GM18526 (cell line): ENCODE results near the gene SPOP.

ENCODE experiments used
- POLR2A ChIP-seq: IDR thresholded peaks from 3 replicates; pipeline ENCODE4 v1.6.1; 2011; ENCODE audit not compliant: insufficient read length; ENCODE audit errors: extremely low read depth

Gene SPOP

DNA sequence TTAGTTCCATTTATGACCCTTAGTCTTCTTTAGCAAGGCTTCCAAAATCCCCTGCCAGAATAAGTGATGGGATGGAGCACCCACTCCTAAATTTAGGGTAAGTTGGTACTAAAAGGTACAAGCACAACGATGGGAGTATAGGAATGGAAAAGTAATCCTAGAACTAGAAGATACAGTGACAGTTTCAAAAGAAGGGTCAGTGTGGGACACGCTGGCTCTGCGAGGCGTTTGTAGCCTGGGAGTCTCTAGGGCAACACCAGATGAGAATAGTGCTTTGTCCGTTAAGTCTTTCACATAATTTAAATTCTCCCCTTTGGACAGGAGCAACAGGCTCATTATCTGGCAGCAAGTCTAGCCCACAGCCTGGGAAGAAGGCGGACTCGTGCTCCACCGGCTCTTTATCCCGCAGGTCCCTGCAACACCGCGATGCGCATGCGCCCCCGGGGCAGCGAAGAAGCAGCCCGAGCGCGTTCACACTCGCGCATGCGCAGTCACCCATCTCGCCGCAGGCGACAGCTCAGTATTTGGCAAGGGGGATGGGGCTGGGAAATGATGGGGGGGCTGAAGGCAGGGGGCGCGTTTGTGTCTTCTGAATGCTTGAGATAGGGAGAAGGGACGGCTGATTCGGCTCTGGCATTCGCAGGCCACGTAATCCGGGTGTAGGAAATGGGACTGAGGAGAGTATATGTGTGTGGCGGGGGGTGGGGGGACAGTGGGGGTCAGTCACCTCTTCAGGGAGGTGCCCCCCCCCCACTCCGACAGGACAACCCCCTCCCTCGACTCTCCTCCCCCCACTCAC lies 564 bp downstream of the SPOP start:
- peak; percentile 44 for TF ChIP-seq POLR2A

DNA sequence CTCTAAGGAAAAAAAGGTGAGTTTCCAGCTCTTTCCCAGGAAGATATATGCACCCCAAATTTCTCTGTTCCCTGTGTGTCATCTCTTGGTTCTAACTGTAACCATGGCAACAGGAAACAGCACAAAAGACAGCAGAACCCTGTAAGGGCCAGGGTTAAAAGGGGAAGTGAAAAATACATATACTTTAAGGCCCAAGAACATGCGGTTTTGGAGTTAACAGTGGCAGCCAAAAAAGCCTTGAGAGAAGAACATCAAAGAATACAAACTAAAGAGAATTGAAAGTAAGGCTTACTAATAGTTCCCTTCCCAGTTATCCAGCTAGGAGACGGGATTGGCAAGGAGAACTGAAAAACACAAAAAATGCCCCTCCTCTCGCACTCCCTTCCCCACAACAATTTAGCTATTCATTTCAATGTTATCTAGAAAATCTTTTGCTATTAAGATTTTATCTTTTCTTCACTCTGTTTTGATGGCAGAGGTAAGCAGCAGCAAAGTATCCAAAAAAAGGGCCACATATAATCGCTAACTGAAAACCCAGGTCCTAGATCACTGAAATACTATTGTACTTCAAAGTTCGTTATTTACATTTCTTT lies 1.5 kb downstream of the SPOP start:
- TF ChIP-seq POLR2A: no peak

DNA sequence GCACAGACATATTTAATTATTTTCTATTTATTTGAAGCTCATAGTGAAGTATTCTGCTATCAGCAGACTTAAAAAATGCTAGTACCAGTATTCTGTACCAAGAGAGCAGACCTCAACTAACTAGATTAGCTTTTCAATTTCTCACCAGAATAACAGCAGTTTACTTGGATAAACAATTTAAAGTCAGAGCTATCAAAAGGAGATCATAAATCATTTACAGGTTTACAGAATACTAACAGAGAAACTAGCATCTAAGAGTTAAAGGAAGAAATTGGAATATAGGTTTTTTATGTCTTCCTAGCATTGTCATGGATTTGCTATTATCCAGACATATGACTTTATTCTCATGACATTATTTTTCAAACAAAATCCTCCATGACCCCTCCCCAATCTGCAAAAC lies 3.4 kb downstream of the SPOP start:
- TF ChIP-seq POLR2A: no peak

DNA sequence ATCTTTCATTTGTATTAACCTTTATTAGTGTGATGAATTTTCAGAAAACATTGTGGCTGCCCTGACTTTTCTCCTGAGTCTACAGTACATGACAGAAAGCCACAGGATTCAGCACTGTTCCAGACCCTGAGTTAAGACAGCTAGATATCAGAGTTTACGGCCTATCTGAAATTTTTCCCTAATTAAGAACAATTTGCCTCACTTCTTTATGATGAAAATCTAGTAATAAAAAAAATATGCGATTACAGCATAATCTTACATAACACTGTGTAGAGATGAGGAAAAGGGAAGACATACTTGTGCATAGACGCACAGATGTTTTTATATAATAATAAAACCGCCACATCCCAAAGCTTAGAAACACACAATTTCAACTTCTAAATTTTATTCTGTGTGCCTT lies 7.3 kb downstream of the SPOP start:
- no peak for TF ChIP-seq POLR2A

- TF ChIP-seq POLR2A: no peak
Measured at GRCh38 chr17:49670002-49670401, 7.9 kb downstream of the SPOP start.

GRCh38 chr17:49667854-49668253 lies 10.0 kb downstream of the SPOP start:
- TF ChIP-seq POLR2A: no peak

GRCh38 chr17:49664706-49665211 lies 13.1 kb downstream of the SPOP start:
- TF ChIP-seq POLR2A: no peak

DNA sequence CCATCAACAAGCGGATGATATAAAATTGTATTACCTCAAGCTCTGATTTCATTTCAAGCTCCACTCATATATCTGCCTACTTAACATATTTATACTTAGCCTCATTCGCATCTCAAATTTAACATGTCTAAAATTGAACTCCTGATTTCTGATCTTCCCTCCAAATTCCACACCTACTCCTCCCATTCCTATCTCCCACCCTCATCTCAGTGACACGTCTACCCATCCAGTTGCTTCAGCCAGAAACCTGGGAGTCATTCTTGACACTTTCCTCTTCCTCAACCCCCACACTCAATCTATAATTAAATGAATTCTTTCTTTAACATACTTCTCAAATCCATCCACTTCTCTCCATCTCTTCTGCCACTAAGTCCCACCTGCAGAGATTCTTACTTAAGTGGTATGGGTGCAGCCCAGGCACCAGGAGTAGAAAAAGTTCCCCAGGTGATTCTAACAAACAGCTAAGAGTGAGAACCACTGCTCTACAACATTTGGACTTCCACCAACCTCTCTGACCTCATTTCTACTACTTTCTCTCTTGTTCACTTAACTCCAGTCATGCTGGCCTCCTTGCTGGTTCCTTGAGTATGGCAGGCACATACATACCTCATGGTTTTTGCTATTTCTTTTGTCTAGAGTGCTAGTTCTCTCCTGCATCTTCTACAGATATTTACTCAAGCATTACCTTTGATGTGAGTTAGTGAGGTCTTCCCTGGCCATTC lies 18.1 kb downstream of the SPOP start:
- no peak for TF ChIP-seq POLR2A

DNA sequence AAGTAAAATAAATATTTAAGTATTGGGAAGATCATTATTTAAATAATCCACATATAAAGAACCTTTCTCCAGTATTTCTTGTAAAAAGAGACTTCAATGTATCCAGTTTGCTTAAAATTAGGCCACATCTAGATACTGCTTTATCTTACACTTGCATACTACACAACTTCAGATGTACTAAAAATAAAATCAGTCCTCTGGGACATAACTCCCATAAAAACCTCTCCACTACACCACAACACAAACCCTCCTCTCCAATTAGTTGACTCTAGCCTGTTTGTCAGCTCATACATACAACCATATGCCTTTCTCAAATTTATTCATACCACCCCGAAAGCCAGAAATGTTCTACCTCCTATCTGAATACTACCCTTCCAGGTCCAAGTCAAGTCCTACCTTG lies 21.6 kb downstream of the SPOP start:
- no peak for TF ChIP-seq POLR2A

DNA sequence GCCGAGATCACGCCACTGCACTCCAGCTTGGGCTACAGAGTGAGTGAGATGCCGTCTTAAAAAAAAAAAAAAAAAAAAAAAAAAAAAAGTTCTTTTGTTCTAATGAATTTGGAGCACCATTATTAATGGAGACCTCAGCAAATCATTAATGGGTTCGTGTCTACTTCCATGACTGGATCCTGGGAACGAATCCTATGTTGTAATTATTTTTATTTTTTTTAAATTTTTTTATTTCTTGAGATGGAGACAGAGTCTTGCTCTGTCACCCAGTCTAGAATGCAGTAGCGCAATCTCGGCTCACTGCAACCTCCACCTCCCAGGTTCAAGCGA lies 30.7 kb downstream of the SPOP start:
- TF ChIP-seq POLR2A: no peak

DNA sequence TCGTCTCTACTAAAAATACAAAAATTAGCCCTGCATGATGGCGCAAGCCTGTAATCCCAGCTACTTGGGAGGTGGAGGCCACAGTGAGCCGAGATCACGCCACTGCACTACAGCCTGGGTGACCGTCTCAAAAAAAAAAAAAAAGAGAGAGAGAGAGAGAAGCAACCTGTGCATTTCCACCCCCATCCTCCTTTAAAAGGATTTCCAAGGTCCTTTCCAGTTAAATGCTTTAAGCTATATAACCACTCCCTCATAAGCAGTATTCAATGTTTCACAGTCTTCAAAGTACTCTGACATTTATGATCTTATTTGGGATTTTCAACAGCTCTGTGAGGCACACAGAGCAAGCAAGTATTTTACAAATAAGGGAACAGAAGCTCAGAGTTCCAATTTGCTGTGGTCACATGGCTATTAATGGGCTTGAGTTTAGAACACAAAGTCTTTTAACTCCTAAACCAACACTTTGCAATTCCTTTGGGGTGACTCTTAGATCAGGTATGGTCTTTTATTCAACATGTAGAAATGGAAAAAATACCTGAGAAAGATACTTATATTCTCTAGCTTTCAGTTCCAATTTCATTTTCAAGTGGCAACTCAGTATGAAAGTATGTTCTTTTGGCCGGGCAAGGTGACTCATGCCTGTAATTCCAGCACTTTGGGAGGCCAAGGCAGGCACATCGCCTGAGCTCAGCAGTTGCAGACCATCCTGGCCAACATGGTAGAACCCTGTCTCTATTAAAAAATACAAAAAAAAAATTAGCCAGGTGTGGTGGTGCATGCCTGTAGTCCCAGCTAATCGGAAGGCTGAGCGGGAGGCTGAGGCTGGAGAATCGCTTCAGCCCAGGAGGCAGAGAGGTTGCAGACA lies 31.3 kb downstream of the SPOP start:
- no peak for TF ChIP-seq POLR2A

DNA sequence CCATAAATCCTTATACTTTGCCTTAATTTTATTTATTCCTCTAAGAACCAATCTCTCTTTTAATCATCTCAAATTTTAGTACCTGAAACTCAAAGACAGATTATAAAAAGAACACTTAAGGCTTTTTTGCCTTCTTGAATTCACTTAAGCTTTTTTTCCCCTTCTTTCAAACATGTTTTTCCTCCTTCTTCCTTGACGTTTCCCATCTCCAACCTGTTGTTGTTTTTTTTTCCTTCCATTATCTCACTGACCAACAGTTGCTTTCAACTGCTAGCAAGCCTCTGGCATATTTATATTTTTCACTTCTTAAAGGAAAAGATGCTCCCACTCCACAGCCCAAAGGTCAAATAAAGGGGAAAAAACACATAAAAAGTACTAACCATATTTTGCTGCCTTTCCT lies 32.2 kb downstream of the SPOP start:
- no peak for TF ChIP-seq POLR2A

GRCh38 chr17:49640556-49640955 lies 37.3 kb downstream of the SPOP start:
- no peak for TF ChIP-seq POLR2A

DNA sequence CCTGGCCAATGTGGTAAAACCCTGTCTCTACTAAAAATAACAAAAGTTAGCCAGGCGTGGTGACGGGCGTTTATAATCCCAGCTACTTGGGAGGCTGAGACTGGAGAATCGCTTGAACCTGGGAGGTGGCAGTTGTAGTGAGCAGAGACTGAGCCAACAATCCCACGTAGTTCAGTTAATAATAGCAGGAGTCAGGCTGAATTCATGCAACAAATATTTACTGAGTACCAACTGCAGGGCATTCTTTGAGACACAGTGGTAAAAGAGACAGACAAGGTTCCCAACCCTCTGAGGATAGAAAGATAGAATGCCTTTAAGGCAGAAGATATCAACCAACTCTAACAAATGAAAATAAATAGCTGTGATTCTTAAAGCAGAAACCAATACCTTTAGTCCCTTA lies 39.1 kb downstream of the SPOP start:
- TF ChIP-seq POLR2A: no peak

DNA sequence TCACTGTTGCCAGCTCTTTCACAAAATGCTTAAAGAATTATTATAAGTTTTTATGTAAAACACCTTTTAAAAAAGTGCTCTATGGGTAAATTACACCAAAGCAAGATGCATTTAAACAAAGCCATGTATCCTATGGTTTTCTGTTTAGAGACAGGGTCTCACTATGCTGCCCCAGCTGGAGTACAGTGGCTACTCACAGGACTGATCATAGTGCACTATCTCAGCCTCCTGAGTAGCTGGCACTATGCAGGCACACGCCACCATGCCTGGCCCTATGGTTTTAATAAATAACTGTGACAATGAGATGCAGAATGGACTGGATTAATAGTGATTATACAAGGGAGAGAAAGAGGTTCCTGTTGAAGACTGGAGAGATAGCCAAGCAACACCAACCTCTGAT lies 40.2 kb downstream of the SPOP start:
- TF ChIP-seq POLR2A: no peak
